Measurements from ENCODE around the gene TRPM2.

DNA sequence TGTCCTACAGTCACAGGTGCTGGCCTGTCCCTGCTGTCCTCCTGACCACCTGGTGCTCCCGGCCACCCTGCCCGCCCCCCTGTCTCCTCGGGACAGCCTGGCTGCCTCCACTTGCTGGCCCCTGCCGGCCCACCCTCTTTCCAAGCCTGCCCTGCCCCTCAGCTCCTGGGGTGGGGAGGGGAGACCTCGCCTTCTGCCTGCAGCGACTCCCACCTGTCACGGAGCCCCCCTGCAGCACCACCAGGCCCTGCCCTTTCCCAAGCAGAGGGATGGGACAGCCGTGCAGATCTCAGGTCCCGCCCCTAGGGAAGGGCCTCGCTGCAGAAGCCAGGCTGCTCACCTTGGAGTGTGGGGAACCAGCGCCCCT lies 109.4 kb downstream of the TRPM2 start:
- TF ChIP-seq, protein P1, sequence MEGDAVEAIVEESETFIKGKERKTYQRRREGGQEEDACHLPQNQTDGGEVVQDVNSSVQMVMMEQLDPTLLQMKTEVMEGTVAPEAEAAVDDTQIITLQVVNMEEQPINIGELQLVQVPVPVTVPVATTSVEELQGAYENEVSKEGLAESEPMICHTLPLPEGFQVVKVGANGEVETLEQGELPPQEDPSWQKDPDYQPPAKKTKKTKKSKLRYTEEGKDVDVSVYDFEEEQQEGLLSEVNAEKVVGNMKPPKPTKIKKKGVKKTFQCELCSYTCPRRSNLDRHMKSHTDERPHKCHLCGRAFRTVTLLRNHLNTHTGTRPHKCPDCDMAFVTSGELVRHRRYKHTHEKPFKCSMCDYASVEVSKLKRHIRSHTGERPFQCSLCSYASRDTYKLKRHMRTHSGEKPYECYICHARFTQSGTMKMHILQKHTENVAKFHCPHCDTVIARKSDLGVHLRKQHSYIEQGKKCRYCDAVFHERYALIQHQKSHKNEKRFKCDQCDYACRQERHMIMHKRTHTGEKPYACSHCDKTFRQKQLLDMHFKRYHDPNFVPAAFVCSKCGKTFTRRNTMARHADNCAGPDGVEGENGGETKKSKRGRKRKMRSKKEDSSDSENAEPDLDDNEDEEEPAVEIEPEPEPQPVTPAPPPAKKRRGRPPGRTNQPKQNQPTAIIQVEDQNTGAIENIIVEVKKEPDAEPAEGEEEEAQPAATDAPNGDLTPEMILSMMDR (conservative IDR thresholded peaks at IDR 0.05 in 1 of 2, IDR thresholded peaks at IDR 0.05 in 1 of 2; ENCODE audit: low read depth in 1 of 2, low read length in 2 of 2), result no peak
- TF ChIP-seq EZH2 (IDR thresholded peaks at IDR 0.05; ENCODE audit: low read length, missing control alignments), result no peak
